Fibroblast of pulmonary artery (primary cell): ENCODE measurements around the gene SEMA3D.
A peak's percentile ranks its signal among the peaks of the same experiment; 100 is the strongest.
"Not testable (repeated sequence)": the region's sequence is repeated elsewhere in the genome, so short reads cannot be mapped to it uniquely, and the experiment has no call there.

Source experiments
- DNase-seq: peaks from one replicate; pipeline ENCODE4 v3.0.0-alpha.2; 2010; ENCODE audit warnings: low read depth
- H3K4me3 ChIP-seq: replicated peaks from 2 replicates; pipeline ENCODE4 v1.5.1; 2011; ENCODE audit warnings: low read depth, mild to moderate bottlenecking, control low read depth, low read length, moderate library complexity
- TF ChIP-seq, protein P1 (sequence below): IDR thresholded peaks from 2 replicates; pipeline ENCODE4 v1.5.1; 2011; ENCODE audit warnings: mild to moderate bottlenecking, control low read depth, low read length, inconsistent platforms; ENCODE audit errors: missing control alignments

SEMA3D gene

GRCh38 chr7:85000735-85001350, 186.0 kb downstream of the SEMA3D start:
- no peak for DNase-seq
- no peak overlapping the region for H3K4me3 ChIP-seq
- TF ChIP-seq, protein P1, sequence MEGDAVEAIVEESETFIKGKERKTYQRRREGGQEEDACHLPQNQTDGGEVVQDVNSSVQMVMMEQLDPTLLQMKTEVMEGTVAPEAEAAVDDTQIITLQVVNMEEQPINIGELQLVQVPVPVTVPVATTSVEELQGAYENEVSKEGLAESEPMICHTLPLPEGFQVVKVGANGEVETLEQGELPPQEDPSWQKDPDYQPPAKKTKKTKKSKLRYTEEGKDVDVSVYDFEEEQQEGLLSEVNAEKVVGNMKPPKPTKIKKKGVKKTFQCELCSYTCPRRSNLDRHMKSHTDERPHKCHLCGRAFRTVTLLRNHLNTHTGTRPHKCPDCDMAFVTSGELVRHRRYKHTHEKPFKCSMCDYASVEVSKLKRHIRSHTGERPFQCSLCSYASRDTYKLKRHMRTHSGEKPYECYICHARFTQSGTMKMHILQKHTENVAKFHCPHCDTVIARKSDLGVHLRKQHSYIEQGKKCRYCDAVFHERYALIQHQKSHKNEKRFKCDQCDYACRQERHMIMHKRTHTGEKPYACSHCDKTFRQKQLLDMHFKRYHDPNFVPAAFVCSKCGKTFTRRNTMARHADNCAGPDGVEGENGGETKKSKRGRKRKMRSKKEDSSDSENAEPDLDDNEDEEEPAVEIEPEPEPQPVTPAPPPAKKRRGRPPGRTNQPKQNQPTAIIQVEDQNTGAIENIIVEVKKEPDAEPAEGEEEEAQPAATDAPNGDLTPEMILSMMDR, result no peak

DNA sequence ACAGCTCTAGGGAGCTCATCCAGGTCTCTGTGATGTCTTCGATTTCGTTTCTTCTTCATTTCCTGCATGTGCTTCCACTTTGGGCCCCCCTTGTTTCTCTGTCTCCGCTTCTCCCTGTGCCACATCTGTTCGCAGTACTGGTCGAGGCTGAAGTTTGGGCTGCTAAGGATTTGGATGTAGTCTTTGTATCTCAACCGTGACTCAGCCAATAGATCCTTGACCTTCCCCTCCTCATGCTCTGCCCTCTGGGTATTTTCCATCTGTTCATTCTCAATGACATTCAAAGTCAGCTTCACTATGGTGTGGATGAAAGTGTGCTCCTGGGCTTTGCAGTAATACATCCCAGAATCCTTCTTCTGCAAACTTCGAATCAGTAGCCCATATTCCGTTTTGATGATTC, 187.4 kb downstream of the SEMA3D start:
- TF ChIP-seq, protein P1, result no peak
- H3K4me3 ChIP-seq, result no peak overlapping the region
- DNase-seq, result no peak

DNA sequence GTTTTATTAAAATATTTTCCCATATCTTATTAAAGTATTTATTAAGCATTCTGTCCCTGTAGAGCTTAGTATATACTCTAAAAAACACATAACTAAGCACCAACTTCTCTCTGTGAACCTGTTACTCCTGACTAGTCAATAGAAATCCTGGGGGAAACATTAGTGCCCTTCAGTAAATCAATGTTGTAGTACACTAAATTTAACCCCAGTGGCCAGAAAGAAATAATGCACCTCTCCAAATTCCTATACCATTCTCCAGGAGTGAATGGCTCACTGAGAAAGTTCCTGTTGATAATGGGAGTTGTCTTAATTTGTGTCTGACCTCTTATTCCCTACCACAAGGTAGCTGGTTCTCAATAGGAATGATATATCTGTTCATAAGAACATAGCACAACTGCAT, 188.2 kb downstream of the SEMA3D start:
- H3K4me3 ChIP-seq, result no peak overlapping the region
- TF ChIP-seq, protein P1, result no peak
- no peak for DNase-seq

DNA sequence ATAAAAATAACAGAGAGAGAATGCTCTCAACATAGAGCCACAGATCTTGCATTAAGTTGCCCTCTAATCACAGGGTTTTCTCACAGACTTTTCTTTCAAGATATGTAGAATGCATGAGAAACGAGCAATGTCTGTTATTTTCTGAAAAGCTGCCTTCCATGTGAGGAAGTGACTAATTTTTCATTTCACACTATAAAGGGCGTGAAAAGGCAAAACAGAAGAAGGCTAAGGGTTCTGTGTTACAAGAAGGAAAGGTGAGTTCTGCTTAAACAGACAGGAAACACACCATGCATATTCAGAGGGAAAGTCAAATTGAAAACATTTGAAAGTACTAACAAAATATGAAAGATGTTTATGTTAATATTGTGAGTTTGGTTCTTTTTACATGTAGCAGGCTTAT, 189.2 kb downstream of the SEMA3D start:
- H3K4me3 ChIP-seq, result no peak overlapping the region
- no peak for DNase-seq
- TF ChIP-seq, protein P1, result no peak

GRCh38 chr7:84992954-84993353, 193.9 kb downstream of the SEMA3D start:
- DNase-seq, H3K4me3 ChIP-seq: not testable (repeated sequence)

DNA sequence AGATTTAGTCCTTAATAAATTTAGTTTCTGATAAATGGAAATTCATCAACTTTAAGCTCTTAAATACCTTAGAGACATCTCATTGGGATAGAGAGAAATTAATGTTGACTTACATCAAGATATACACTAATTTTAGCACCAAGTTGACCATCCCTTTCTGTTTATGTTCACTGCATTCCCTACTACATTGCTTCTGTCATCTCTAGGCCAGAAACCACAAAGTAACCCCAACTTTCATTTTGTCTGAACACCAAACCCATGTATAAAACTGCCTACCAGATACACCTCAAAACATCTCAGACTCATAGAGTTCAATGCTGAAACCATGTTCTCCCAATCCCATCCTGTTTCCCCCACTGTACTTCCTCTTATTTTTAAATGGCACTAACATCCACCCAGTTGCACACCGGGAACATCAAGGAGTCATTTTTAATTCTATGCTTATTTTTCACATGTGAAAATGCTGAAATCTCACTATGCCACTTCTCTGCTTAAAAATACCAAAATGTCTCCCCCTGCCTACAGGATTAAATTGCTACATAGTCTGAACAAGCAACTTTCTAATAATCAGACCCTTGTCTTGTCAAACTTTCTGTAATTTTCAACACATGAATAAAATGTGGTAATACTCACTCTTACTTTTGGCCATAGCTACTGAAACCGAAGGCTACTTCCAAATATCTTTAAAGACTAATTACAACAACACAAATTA, 201.6 kb downstream of the SEMA3D start:
- DNase-seq, result peak; percentile 14
- TF ChIP-seq, protein P1, result peak; percentile 25
- H3K4me3 ChIP-seq, result no peak overlapping the region

GRCh38 chr7:84982199-84982598, 204.7 kb downstream of the SEMA3D start:
- TF ChIP-seq, protein P1, result no peak
- no peak for DNase-seq
- H3K4me3 ChIP-seq, result no peak overlapping the region
